SK-N-SH (cell line): ENCODE results near the gene CDK8. TPM values are rescaled to one million over a fixed set of nuclear protein-coding genes. Genes with fewer than 3 reads are reported as not detected.

Experiments used
- CTCF ChIA-PET: fragments of 300-600, 350-600 bp; formaldehyde crosslinking; extraction: SDS; loops from one replicate; lab custom pipeline; 2021; lab: Yijun Ruan, JAX
- POLR2A ChIA-PET: fragments of 350-600 bp; sonication (Branson Sonifier 250); formaldehyde crosslinking; extraction: SDS; loops from one replicate; lab custom pipeline; 2020; ENCODE audit warnings: antibody characterized with exemption, inconsistent platforms; lab: Yijun Ruan, JAX
- DNase-seq: peaks from one replicate; pipeline ENCODE4 v3.0.0; 2012
- H2AFZ ChIP-seq: fragments of 200-600 bp; sonication (generic); 2 replicates; pipeline ENCODE4 v1.8.1; 2016; ENCODE audit warnings: antibody characterized with exemption, mild to moderate bottlenecking, low read depth
- H3F3A ChIP-seq: fragments of 200-600 bp; sonication (generic); replicated peaks from 2 replicates; pipeline ENCODE3; 2016; ENCODE audit warnings: antibody characterized with exemption, mild to moderate bottlenecking; ENCODE audit not compliant: insufficient read depth
- H3K27ac ChIP-seq, 2 experiments: fragments of 200-500 bp in 1 of 2; fragments of 200-600 bp in 1 of 2; sonication (Bioruptor generic) in 1 of 2; sonication (generic), shearing (Covaris generic) in 1 of 2; 2 replicates each; pipeline versions ENCODE4 v1.5.1 to v1.6.1; 2014 to 2016; ENCODE audit warnings: low read depth in 2 of 2, inconsistent platforms in 1 of 2, low read length in 1 of 2, mild to moderate bottlenecking in 1 of 2, mixed read lengths in 1 of 2
- H3K27me3 ChIP-seq: fragments of 200-600 bp; sonication (generic), shearing (Covaris generic); 2 replicates; pipeline ENCODE4 v1.6.1; 2016; ENCODE audit warnings: mixed run types; ENCODE audit not compliant: insufficient read depth
- H3K36me3 ChIP-seq, 2 experiments: fragments of 200-500 bp in 1 of 2; fragments of 200-600 bp in 1 of 2; sonication (Bioruptor generic) in 1 of 2; sonication (generic) in 1 of 2; replicated peaks in 1 of 2; 2 replicates each; pipeline versions ENCODE3 to v1.5.1; 2014 to 2016; ENCODE audit warnings: low read length in 1 of 2, mild to moderate bottlenecking in 1 of 2; ENCODE audit not compliant: insufficient read depth in 2 of 2, control insufficient read depth in 1 of 2
- H3K4me1 ChIP-seq, 2 experiments: fragments of 200-500 bp in 1 of 2; fragments of 200-600 bp in 1 of 2; sonication (Bioruptor generic) in 1 of 2; sonication (generic), shearing (Covaris generic) in 1 of 2; 2 replicates each; pipeline versions ENCODE4 v1.5.1 to v1.6.1; 2014 to 2016; ENCODE audit warnings: low read depth in 1 of 2, low read length in 1 of 2, mixed run types in 1 of 2; ENCODE audit not compliant: insufficient read depth in 2 of 2, control insufficient read depth in 1 of 2
- H3K4me2 ChIP-seq: fragments of 200-600 bp; sonication (generic), shearing (Covaris generic); 2 replicates; pipeline ENCODE4 v1.6.1; 2017; ENCODE audit warnings: mixed run types
- H3K4me3 ChIP-seq, 2 experiments: fragments of 200-500 bp in 1 of 2; fragments of 200-600 bp in 1 of 2; sonication (Bioruptor generic) in 1 of 2; sonication (generic), shearing (Covaris generic) in 1 of 2; 2 replicates each; pipeline versions ENCODE4 v1.5.1 to v1.8.1; 2014 to 2016; ENCODE audit warnings: low read depth in 2 of 2, inconsistent platforms in 1 of 2, low read length in 1 of 2, mild to moderate bottlenecking in 1 of 2, mixed read lengths in 1 of 2, moderate library complexity in 1 of 2
- H3K79me2 ChIP-seq: fragments of 200-600 bp; sonication (generic); 2 replicates; pipeline ENCODE4 v1.8.1; 2017; ENCODE audit warnings: mild to moderate bottlenecking; ENCODE audit not compliant: insufficient read depth
- H3K9ac ChIP-seq: fragments of 200-600 bp; sonication (generic); 2 replicates; pipeline ENCODE4 v1.6.1; 2017; ENCODE audit warnings: mixed run types
- H3K9me2 ChIP-seq: fragments of 200-600 bp; sonication (generic); 2 replicates; pipeline ENCODE4 v1.6.1; 2017; ENCODE audit warnings: mixed run types
- H3K9me3 ChIP-seq: fragments of 200-600 bp; sonication (generic); 2 replicates; pipeline ENCODE4 v1.6.1; 2017; ENCODE audit warnings: mixed run types, mild to moderate bottlenecking, moderate library complexity
- H4K20me1 ChIP-seq: fragments of 200-600 bp; sonication (generic); 2 replicates; pipeline ENCODE4 v1.6.1; 2017; ENCODE audit warnings: mild to moderate bottlenecking, mixed run types; ENCODE audit not compliant: insufficient read depth
- ELF1 ChIP-seq: IDR thresholded peaks from 2 replicates; pipeline ENCODE4 v1.4.0; 2012
- EP300 ChIP-seq, 2 experiments: IDR thresholded peaks; 2 replicates each; pipeline versions ENCODE4 v1.4.0 to v1.6.1; 2012; ENCODE audit warnings: borderline replicate concordance in 1 of 2, low read depth in 1 of 2, low read length in 1 of 2
- FOXJ3 ChIP-seq: sonication (generic); formaldehyde crosslinking; IDR thresholded peaks from 2 replicates; pipeline ENCODE4 v1.5.1; 2020; ENCODE audit warnings: mild to moderate bottlenecking, missing genetic modification reagents
- FOXM1 ChIP-seq: IDR thresholded peaks from 2 replicates; pipeline ENCODE4 v1.4.0; 2012; ENCODE audit warnings: low read depth, mild to moderate bottlenecking
- GABPA ChIP-seq: IDR thresholded peaks from 2 replicates; pipeline ENCODE4 v1.4.0; 2012; ENCODE audit warnings: low read depth, mild to moderate bottlenecking
- GATA2 ChIP-seq: sonication (generic); formaldehyde crosslinking; IDR thresholded peaks from 2 replicates; pipeline ENCODE4 v1.5.0; 2020; ENCODE audit warnings: mild to moderate bottlenecking, missing genetic modification reagents
- JUND ChIP-seq: IDR thresholded peaks from 2 replicates; pipeline ENCODE4 v1.4.0; 2012
- MEF2A ChIP-seq: IDR thresholded peaks from 2 replicates; pipeline ENCODE4 v1.4.0; 2012; ENCODE audit warnings: low read depth, borderline replicate concordance
- NFIC ChIP-seq: IDR thresholded peaks from 2 replicates; pipeline ENCODE4 v1.4.0; 2012; ENCODE audit warnings: borderline replicate concordance
- POLR2AphosphoS5 ChIP-seq: IDR thresholded peaks from 2 replicates; pipeline ENCODE4 v1.6.1; 2012; ENCODE audit warnings: low read depth, low read length
- RAD21 ChIP-seq: IDR thresholded peaks from 2 replicates; pipeline ENCODE4 v1.6.1; 2012; ENCODE audit warnings: mild to moderate bottlenecking, low read length
- RCOR1 ChIP-seq: fragments of 150-350 bp; IDR thresholded peaks from 2 replicates; pipeline ENCODE4 v1.6.1; 2017; ENCODE audit warnings: antibody characterized with exemption, low read length
- RFX5 ChIP-seq: IDR thresholded peaks from 2 replicates; pipeline ENCODE4 v1.6.1; 2012; ENCODE audit warnings: mild to moderate bottlenecking, improper control_type of control experiment, low read length
- RXRA ChIP-seq: IDR thresholded peaks from 2 replicates; pipeline ENCODE4 v1.4.0; 2012; ENCODE audit warnings: low read depth, mild to moderate bottlenecking, borderline replicate concordance
- SIN3A ChIP-seq: IDR thresholded peaks from 2 replicates; pipeline ENCODE4 v1.6.1; 2012; ENCODE audit warnings: low read depth, mild to moderate bottlenecking, low read length, moderate library complexity, borderline replicate concordance
- SMC3 ChIP-seq: IDR thresholded peaks from 2 replicates; pipeline ENCODE4 v1.6.1; 2012; ENCODE audit warnings: low read depth, low read length, improper control_type of control experiment
- TAF1 ChIP-seq: IDR thresholded peaks from 2 replicates; pipeline ENCODE4 v1.6.1; 2012; ENCODE audit warnings: low read depth, mild to moderate bottlenecking, low read length, moderate library complexity, borderline replicate concordance
- WGBS: methylation state at CpG from one replicate; pipeline ENCODE4 v1.1.6; 2017; ENCODE audit warnings: low lambda C conversion rate; 5-methylcytosine and 5-hydroxymethylcytosine counted together
- polyA plus RNA-seq, 3 experiments: library from polyadenylated mRNA; depleted of rRNA; stranded (reverse); fragments of >200 nt; gene quantifications; 2 replicates each; pipeline ENCODE4 v1.2.3, GENCODE V29; 2012
- TF ChIP-seq, protein P1 (sequence below): IDR thresholded peaks from 2 replicates; pipeline ENCODE4 v1.4.0; 2012; ENCODE audit warnings: low read depth
- TF ChIP-seq, protein P2 (sequence below): fragments of 150-350 bp; IDR thresholded peaks from 2 replicates; pipeline ENCODE4 v1.6.1; 2017; ENCODE audit warnings: antibody characterized with exemption, low read length, low read depth, borderline replicate concordance
- TF ChIP-seq, protein P3 (sequence below): IDR thresholded peaks from 2 replicates; pipeline ENCODE4 v1.4.0; 2012; ENCODE audit warnings: low read depth, borderline replicate concordance
- TF ChIP-seq, protein P4 (sequence below): IDR thresholded peaks from 2 replicates; pipeline ENCODE4; 2012
- TF ChIP-seq, protein P5 (sequence below): fragments of 200-600 bp; sonication (generic); IDR thresholded peaks from 2 replicates; pipeline ENCODE4 v1.6.1; 2017; ENCODE audit warnings: antibody characterized with exemption, mild to moderate bottlenecking, moderate library complexity

Gene CDK8
- polyA plus RNA-seq, 1 of the 3 experiments (the other 2 are of a cell fraction) = 10.1 TPM

DNA sequence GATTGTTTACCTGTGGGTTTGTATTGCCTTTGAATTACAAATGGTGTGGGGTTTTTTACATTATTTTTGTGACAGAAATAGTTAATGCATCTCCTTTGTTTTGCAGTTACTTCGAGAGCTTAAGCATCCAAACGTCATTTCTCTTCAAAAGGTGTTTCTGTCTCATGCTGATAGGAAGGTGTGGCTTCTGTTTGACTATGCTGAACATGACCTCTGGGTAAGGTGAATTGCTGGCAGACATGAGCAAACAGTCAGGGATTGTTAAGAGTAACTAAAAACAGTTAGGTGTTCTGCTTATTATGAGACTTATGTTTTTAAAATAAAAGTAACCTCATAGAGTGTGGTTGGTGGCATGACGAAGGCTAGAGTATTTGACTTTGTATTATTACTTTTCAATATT is 95.0 kb downstream of the CDK8 start:
- WGBS = 90% methylated on average over 3 of the region's 3 CpGs
- no peak overlapping the region for H3K27ac ChIP-seq
- H4K20me1 ChIP-seq = no peaks in the 10 kb centered on the region
- ChIA-PET POLR2A (no interaction called here), CTCF (no interaction called here)
- no peaks in the 10 kb centered on the region for H3K4me1 ChIP-seq
- H3K79me2 ChIP-seq = peaks cover 7% of the 10 kb centered on the region; the same call in 1 of the 2 replicates
- H2AFZ ChIP-seq = no peak overlapping the region
- H3K9ac ChIP-seq = no peak overlapping the region
- H3K9me3 ChIP-seq = no peaks in the 10 kb centered on the region
- no peak overlapping the region for H3K4me3 ChIP-seq
- H3F3A ChIP-seq = no peaks in the 10 kb centered on the region
- TF ChIP-seq, protein P1, sequence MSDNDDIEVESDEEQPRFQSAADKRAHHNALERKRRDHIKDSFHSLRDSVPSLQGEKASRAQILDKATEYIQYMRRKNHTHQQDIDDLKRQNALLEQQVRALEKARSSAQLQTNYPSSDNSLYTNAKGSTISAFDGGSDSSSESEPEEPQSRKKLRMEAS = no peak
- TF ChIP-seq RFX5 = no peak
- TF ChIP-seq TAF1 = no peak
- no peak for TF ChIP-seq ELF1
- no peak for TF ChIP-seq RCOR1
- TF ChIP-seq RAD21 = no peak
- TF ChIP-seq GABPA = no peak
- TF ChIP-seq SIN3A = no peak
- no peak for TF ChIP-seq FOXJ3 (CRISPR knock-in tag)
- TF ChIP-seq, protein P2, sequence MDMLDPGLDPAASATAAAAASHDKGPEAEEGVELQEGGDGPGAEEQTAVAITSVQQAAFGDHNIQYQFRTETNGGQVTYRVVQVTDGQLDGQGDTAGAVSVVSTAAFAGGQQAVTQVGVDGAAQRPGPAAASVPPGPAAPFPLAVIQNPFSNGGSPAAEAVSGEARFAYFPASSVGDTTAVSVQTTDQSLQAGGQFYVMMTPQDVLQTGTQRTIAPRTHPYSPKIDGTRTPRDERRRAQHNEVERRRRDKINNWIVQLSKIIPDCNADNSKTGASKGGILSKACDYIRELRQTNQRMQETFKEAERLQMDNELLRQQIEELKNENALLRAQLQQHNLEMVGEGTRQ = no peak
- no peak for TF ChIP-seq GATA2 (CRISPR knock-in tag)
- TF ChIP-seq NFIC = no peak
- H3K36me3 ChIP-seq = peaks cover 12 to 13% of the 10 kb centered on the region in 2 experiments
- H3K4me2 ChIP-seq = no peak overlapping the region
- DNase-seq = no peak
- no peaks in the 10 kb centered on the region for H3K9me2 ChIP-seq
- no peaks in the 10 kb centered on the region for H3K27me3 ChIP-seq

DNA sequence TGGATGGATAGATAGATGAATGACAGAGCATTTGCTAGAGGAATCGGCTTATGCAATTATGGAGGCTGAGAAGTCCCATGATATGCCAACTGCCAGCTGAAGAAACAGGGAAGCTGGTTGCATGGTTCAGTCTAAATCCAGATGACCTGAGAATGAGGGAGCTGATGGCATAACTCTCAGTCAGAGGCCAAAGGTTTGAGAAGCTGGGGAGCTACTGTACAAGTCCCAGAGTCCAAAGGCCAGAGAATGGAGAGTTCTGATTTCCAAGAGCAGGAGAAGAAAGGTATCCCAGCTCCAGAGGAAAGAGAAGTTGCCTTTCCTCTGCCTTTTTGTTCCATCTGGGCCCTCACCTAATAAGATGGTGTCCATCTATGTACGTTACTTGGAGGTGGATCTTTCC is 108.3 kb downstream of the CDK8 start:
- 98% methylated on average over 2 of the region's 2 CpGs for WGBS
- POLR2A ChIA-PET = no interaction called here
- Histone ChIP-seq H3K9me2 (no peaks in the 10 kb centered on the region), H4K20me1 (no peaks in the 10 kb centered on the region), H3K9ac (no peak overlapping the region), H3K9me3 (no peaks in the 10 kb centered on the region), H3K4me2 (no peak overlapping the region), H3K4me1 (no peaks in the 10 kb centered on the region), H3K4me3 (no peak overlapping the region), H3K27ac (no peak overlapping the region), H2AFZ (no peak overlapping the region), H3K79me2 (no peaks in the 10 kb centered on the region), H3F3A (no peaks in the 10 kb centered on the region), H3K36me3 (peaks cover 2 to 21% of the 10 kb centered on the region in 2 experiments), H3K27me3 (no peaks in the 10 kb centered on the region)
- CTCF ChIA-PET = no interaction called here
- TF ChIP-seq ELF1 = no peak
- TF ChIP-seq JUND = no peak
- TF ChIP-seq FOXM1 = no peak
- TF ChIP-seq, protein P3, sequence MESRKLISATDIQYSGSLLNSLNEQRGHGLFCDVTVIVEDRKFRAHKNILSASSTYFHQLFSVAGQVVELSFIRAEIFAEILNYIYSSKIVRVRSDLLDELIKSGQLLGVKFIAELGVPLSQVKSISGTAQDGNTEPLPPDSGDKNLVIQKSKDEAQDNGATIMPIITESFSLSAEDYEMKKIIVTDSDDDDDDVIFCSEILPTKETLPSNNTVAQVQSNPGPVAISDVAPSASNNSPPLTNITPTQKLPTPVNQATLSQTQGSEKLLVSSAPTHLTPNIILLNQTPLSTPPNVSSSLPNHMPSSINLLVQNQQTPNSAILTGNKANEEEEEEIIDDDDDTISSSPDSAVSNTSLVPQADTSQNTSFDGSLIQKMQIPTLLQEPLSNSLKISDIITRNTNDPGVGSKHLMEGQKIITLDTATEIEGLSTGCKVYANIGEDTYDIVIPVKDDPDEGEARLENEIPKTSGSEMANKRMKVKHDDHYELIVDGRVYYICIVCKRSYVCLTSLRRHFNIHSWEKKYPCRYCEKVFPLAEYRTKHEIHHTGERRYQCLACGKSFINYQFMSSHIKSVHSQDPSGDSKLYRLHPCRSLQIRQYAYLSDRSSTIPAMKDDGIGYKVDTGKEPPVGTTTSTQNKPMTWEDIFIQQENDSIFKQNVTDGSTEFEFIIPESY = no peak
- TF ChIP-seq RAD21 = no peak
- TF ChIP-seq EP300 (IDR thresholded peaks at IDR 0.05; ENCODE audit: borderline replicate concordance in 1 of 2, low read depth in 1 of 2, low read length in 1 of 2) = no peak
- TF ChIP-seq POLR2AphosphoS5 = no peak
- no peak for TF ChIP-seq RXRA
- TF ChIP-seq, protein P4, sequence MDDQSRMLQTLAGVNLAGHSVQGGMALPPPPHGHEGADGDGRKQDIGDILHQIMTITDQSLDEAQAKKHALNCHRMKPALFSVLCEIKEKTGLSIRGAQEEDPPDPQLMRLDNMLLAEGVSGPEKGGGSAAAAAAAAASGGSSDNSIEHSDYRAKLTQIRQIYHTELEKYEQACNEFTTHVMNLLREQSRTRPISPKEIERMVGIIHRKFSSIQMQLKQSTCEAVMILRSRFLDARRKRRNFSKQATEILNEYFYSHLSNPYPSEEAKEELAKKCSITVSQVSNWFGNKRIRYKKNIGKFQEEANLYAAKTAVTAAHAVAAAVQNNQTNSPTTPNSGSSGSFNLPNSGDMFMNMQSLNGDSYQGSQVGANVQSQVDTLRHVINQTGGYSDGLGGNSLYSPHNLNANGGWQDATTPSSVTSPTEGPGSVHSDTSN = no peak
- TF ChIP-seq SMC3 = no peak
- TF ChIP-seq, protein P5, sequence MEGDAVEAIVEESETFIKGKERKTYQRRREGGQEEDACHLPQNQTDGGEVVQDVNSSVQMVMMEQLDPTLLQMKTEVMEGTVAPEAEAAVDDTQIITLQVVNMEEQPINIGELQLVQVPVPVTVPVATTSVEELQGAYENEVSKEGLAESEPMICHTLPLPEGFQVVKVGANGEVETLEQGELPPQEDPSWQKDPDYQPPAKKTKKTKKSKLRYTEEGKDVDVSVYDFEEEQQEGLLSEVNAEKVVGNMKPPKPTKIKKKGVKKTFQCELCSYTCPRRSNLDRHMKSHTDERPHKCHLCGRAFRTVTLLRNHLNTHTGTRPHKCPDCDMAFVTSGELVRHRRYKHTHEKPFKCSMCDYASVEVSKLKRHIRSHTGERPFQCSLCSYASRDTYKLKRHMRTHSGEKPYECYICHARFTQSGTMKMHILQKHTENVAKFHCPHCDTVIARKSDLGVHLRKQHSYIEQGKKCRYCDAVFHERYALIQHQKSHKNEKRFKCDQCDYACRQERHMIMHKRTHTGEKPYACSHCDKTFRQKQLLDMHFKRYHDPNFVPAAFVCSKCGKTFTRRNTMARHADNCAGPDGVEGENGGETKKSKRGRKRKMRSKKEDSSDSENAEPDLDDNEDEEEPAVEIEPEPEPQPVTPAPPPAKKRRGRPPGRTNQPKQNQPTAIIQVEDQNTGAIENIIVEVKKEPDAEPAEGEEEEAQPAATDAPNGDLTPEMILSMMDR = no peak
- TF ChIP-seq MEF2A = no peak
- TF ChIP-seq FOXJ3 (CRISPR knock-in tag) = no peak
- no peak for TF ChIP-seq RFX5
- no peak for DNase-seq
